GM19099 (cell line): ENCODE results near the gene NSMCE3.

ENCODE experiments used
- POLR2A ChIP-seq: IDR thresholded peaks from 3 replicates; pipeline ENCODE4 v1.6.1; 2011; ENCODE audit warnings: low read depth; ENCODE audit not compliant: insufficient read length; ENCODE audit errors: extremely low read depth

The NSMCE3 gene

DNA sequence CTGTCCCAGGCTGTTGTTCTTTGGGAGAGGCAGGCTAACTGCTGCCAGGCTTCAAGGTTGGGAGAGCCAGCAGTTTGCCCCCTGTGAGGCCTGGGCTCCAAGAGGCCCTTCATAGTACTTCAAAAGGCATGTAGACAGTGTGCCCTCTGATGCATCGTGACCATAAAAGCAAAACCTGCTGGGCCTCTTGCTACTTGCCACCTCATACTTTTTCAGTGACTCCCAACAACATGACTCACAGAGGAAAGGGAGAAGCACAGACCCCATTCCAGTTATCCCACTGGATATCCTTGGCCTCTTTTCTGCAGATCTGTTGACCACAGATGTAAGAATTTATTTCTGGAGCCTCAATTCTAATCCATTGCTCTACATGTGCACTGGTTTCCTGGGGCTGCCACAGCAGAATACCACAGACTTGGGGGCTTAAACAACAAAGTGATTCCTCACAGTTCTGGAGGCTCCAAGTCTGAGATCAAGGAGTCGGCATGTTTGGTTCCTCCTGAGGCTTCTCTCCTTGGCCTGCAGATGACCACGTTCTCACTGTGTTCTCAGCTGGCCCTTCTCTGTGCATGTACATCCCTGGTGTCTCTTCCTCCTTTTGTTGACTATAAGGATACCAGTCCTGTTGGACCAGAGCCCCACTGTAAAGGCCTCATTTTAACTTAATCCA lies 8.9 kb upstream of the NSMCE3 start:
- TF ChIP-seq POLR2A = no peak

GRCh38 chr15:29276366-29276765 lies 6.7 kb upstream of the NSMCE3 start:
- TF ChIP-seq POLR2A = no peak

DNA sequence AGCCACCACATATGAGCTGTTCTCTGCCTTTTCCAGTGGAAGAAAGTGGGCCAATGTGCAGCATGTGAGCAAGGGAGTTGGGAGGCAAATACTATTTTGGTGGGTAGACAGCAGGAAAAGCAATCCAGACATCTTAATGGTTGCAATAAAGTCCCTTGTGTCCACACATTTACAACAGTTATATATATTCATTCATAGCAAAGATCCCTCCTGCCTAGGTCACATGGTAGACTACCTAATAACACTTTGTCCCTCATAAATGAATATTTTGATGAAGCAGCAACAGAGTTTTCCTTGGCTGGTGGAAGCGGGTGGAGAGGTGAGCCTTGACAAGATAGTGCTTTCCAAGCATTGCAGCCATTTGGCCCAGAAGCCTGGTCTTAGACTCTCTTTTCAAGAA lies 6.2 kb upstream of the NSMCE3 start:
- no peak for TF ChIP-seq POLR2A

- TF ChIP-seq POLR2A = no peak
Measured at GRCh38 chr15:29274946-29275345, 5.3 kb upstream of the NSMCE3 start.

- no peak for TF ChIP-seq POLR2A
Measured at GRCh38 chr15:29272219-29272618, 2.6 kb upstream of the NSMCE3 start.

- no peak for TF ChIP-seq POLR2A
Measured at GRCh38 chr15:29270976-29271375, 1.4 kb upstream of the NSMCE3 start.

DNA sequence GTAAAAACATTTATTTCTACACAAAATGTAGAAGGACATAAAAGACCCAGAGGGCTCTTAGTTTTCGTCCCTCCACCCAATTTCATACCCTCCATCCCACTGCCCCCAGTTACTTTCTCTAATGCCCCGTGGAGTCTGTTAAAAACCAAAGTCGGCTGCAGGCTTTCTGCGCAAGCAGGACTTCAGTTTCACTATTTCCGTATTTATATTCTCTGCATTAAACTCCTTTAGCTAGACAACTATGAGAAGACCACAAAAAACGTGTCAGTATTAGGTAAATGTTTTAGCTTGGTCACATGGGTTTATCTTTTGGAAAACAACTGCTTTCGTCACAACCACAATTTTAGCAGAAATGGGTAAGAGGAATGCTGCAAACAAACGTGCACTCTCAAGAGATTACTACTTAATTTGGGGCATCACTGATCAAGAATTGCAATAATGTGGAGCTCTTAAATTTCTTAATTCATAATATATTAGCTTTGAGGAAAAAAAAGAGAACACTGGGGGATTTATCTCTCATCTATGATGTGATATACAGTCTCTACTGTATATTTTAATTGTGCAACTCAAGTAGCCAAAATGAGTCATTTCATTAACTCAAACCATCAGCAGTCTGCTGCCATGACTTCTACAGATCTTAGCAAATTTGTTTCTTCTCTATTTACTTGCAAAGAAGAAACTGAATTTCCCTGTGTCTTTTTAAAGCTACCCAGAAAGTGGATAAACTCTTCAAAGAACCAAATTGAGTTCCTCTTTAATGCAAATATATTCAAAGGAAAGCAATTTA lies 740 bp upstream of the NSMCE3 start:
- TF ChIP-seq POLR2A = no peak

DNA sequence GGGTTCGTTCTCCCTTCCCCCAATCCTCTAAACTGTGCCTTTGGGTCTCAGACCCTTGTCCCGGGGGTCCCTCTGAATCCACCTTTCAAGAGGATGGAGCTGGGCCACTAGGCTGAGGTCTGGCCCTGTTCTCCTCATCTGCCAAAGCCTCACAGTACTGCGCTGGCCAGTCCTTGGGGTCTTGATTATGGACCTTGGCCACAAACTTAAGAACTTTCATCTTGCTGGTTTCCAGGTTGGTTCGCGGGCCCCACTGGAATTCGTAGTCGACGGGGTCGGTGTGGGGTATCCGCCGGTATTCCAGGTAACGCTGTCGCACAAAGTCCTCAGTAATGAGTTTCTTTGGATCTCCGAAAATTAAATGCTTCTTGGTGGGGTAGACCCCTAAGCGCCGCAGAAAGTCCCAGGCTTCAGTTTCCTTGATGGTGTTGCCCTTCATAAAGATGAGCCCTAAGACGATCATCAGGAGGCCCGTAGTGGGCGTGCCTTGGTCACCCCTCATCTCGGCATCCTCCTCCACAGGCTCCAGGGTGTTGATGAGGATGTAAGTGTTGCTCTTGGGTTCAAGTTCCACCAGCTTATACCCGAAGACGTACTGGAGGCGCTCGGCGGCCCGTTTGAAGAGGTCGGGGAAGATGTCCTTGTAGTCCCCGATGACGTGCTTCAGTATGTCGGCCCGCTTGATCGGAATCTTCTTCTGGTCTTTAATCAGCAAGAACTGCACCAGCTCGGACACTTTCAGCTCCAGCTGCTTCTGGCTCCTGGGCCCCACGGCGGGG lies 727 bp downstream of the NSMCE3 start:
- TF ChIP-seq POLR2A = no peak

- TF ChIP-seq POLR2A = no peak
Measured at GRCh38 chr15:29266052-29266582, 3.5 kb downstream of the NSMCE3 start.

DNA sequence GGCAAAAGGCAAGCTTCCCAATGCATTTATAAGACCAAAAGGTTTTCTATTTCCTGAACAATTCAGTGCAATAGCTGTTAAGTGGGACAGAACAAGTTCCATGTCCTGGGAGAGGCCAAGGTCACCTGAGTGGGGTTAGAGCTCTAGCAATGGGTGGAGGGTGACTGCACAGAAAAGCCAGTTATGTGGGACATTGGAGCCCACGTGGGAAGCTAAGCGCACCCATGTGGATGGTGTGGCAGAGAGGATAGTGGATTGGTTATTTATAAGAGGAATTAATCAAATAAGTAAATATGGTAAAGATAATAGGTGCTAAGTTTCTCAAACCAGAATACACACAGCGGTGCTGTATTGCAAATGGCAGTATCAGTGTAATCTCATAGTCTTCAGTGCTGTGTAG lies 6.3 kb downstream of the NSMCE3 start:
- TF ChIP-seq POLR2A = no peak

GRCh38 chr15:29262738-29263137 lies 6.9 kb downstream of the NSMCE3 start:
- no peak for TF ChIP-seq POLR2A

DNA sequence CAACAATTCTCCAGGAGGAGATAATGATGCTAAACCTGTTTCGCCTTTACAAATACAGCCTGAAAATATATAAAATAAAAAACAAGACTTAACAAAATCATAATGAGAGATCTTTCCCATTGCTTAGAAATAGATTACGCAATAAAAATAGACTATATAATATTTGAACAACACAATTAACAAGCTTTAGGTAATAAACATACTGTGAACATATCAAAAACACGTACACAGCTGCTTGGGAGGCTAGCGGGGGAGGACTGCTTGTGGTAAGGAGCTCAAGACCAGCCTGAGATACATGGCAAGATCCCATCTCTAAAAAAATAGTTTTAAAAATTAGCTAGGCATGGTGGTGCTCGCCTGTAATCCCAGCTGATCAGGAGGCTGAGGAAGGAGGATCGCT lies 8.7 kb downstream of the NSMCE3 start:
- no peak for TF ChIP-seq POLR2A

DNA sequence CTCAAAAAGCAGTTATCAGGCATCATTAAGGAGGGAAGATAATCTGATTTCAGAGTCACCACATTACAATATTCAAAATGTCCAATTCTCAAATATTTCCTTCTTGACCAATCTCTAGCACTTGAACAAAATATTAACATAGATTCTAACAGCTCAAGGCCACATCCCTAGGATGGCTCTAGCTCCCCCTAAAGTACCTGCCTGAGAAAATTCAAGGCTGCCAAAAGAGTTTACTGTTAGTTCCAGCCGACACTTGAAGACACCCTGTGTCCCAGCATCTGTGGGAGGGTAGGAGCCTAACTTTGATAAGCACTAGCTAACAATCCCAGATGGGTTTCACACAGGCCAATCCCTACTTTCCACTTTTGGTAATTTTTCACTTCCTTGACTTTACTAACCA lies 10.4 kb downstream of the NSMCE3 start:
- no peak for TF ChIP-seq POLR2A

DNA sequence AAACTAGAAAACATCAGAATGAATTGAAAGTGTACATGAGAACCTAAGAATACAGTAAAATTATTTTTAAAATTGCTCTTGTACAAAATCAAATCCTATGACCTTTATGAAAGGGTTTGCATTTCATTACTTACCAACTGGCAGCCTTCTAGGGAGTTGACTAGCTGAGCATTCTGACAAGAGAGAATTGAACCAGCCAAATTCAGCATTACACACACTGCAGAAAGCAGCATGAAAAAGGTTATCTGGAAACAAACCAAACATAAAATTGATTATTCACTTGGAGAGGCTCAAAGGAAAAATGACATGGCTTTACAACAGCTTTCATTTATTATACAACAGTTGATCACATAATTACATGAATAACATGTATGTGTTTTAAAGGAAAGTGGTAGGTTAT lies 17.4 kb downstream of the NSMCE3 start:
- TF ChIP-seq POLR2A = no peak

DNA sequence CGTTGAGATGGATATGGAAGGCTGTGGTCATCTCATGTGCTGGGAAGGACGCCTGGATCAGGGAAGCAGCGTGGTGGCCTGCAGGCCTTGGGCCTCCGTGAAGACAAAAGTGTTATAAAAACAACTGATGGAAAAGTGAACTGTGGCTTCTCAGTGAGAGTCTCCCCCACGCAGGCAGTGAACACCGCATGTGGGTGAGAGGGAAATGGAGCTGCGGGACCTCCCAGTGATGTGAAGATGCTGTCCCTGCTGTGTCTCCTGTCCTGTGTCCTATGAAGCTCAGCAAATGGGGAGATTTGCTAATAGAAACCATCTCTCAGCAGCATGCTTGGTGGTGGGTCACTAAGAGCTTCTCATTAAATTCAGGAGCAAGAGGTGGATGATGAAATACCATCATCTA lies 25.1 kb downstream of the NSMCE3 start:
- no peak for TF ChIP-seq POLR2A

GRCh38 chr15:29244123-29244522 lies 25.5 kb downstream of the NSMCE3 start:
- no peak for TF ChIP-seq POLR2A

- no peak for TF ChIP-seq POLR2A
Measured at GRCh38 chr15:29242456-29243242, 27.0 kb downstream of the NSMCE3 start.
